HepG2 (cell line): ENCODE data around the gene PCARE. TPM values are rescaled to one million over a fixed set of nuclear protein-coding genes. Genes with fewer than 3 reads are reported as not detected.

ENCODE experiments used
- ATAC-seq: fragments of 200-7000 bp; cut with Tn5 transposase; 3 replicates; pipeline ENCODE4 v1.9.1; 2020; ENCODE audit warnings: mild to moderate bottlenecking, moderate library complexity
- BruUV-seq: library from RNA; stranded (reverse); fragments of 400-500 nt; replicated peaks from 2 replicates; lab custom pipeline; 2021; lab: Mats Ljungman, UMichigan
- CTCF ChIA-PET: fragments of 300-600 bp; formaldehyde crosslinking; extraction: SDS; loops from one replicate; lab custom pipeline; 2021; ENCODE audit warnings: low total read pairs, inconsistent platforms, low intra/inter-chr PET ratio; lab: Yijun Ruan, JAX
- POLR2A ChIA-PET: fragments of 350-600 bp; sonication (Branson Sonifier 250); formaldehyde crosslinking; loops from one replicate; lab custom pipeline; 2020; ENCODE audit warnings: antibody characterized with exemption, inconsistent platforms; lab: Yijun Ruan, JAX
- DNase-seq: peaks from one replicate; pipeline ENCODE4 v3.0.0-alpha.2; 2015; ENCODE audit warnings: low spot score
- FAIRE-seq: peaks from 3 replicates; lab custom pipeline; 2011; peaks lifted over from hg19 to GRCh38; lab: Jason Lieb, UNC
- H2AFZ ChIP-seq: one replicate; pipeline ENCODE4 v1.6.1; 2011; ENCODE audit warnings: low read length, inconsistent platforms
- H3K27ac ChIP-seq: fragments of 300-600 bp; 3 replicates; pipeline ENCODE4 v1.8.0; 2011; ENCODE audit warnings: mixed run types, mild to moderate bottlenecking, mixed read lengths, low read length, inconsistent platforms; ENCODE audit not compliant: insufficient read depth; ENCODE audit errors: extremely low read length
- H3K27me3 ChIP-seq, 2 experiments: fragments of 200-600 bp in 1 of 2; 2 replicates in 1 of 2; 3 replicates in 1 of 2; pipeline versions ENCODE4 v1.6.0 to v1.8.0; 2011; ENCODE audit warnings: low read length in 2 of 2, mild to moderate bottlenecking in 2 of 2, moderate library complexity in 2 of 2, inconsistent platforms in 1 of 2; ENCODE audit not compliant: insufficient read depth in 2 of 2, control insufficient read depth in 1 of 2
- H3K36me3 ChIP-seq, 2 experiments: fragments of 200-600 bp in 1 of 2; replicated peaks in 1 of 2; 2 replicates in 1 of 2; 3 replicates in 1 of 2; pipeline versions ENCODE4 v1.5.1 to v1.8.0; 2011; ENCODE audit warnings: low read length in 2 of 2, inconsistent platforms in 1 of 2; ENCODE audit not compliant: insufficient read depth in 2 of 2, control insufficient read depth in 1 of 2
- H3K4me1 ChIP-seq: 2 replicates; pipeline ENCODE4 v1.5.1; 2012; ENCODE audit warnings: low read length, inconsistent platforms; ENCODE audit not compliant: insufficient read depth
- H3K4me2 ChIP-seq: 2 replicates; pipeline ENCODE4 v1.6.0; 2011; ENCODE audit warnings: low read depth, low read length, inconsistent platforms
- H3K4me3 ChIP-seq, 3 experiments: fragments of 200-600 bp in 1 of 3; sonication (generic), shearing (Covaris generic) in 1 of 3; replicated peaks in 1 of 3; 2 replicates each; pipeline ENCODE4 v1.5.1; 2011 to 2016; ENCODE audit warnings: low read length in 3 of 3, inconsistent platforms in 2 of 3, low read depth in 2 of 3, mild to moderate bottlenecking in 2 of 3, control low read depth in 1 of 3, mixed read lengths in 1 of 3; ENCODE audit not compliant: insufficient read depth in 1 of 3
- H3K79me2 ChIP-seq: one replicate; pipeline ENCODE4 v1.6.1; 2011; ENCODE audit warnings: low read length, inconsistent platforms; ENCODE audit not compliant: insufficient read depth
- H3K9ac ChIP-seq: 2 replicates; pipeline ENCODE4 v1.6.0; 2011; ENCODE audit warnings: mild to moderate bottlenecking, low read depth, low read length, inconsistent platforms; ENCODE audit not compliant: insufficient read depth
- H3K9me3 ChIP-seq: 2 replicates; pipeline ENCODE4 v1.5.1; 2012; ENCODE audit warnings: mild to moderate bottlenecking, low read length
- H4K20me1 ChIP-seq: 2 replicates; pipeline ENCODE4 v1.6.0; 2011; ENCODE audit warnings: inconsistent platforms, mild to moderate bottlenecking, low read length, moderate library complexity; ENCODE audit not compliant: insufficient read depth
- AHDC1 ChIP-seq: sonication (generic); formaldehyde crosslinking; IDR thresholded peaks from 2 replicates; pipeline ENCODE4 v1.5.1; 2020; ENCODE audit warnings: mild to moderate bottlenecking, missing genetic modification reagents, borderline replicate concordance
- ATM ChIP-seq: fragments of 450-650 bp; IDR thresholded peaks from 2 replicates; pipeline ENCODE4 v1.7.1; 2017; ENCODE audit warnings: mild to moderate bottlenecking, borderline replicate concordance
- ETS1 ChIP-seq: sonication (generic); formaldehyde crosslinking; IDR thresholded peaks from 2 replicates; pipeline ENCODE4 v1.4.0; 2020; ENCODE audit warnings: missing genetic modification reagents
- GATAD2A ChIP-seq: IDR thresholded peaks from 2 replicates; pipeline ENCODE4 v1.6.1; 2016
- MTF1 ChIP-seq: sonication (generic); formaldehyde crosslinking; IDR thresholded peaks from 2 replicates; pipeline ENCODE4 v1.5.0; 2020; ENCODE audit warnings: missing genetic modification reagents
- NPAS2 ChIP-seq: sonication (generic); formaldehyde crosslinking; IDR thresholded peaks from 2 replicates; pipeline ENCODE4 v1.8.0; 2022; ENCODE audit warnings: mild to moderate bottlenecking, missing genetic modification reagents, borderline replicate concordance
- TARDBP ChIP-seq: sonication (generic); formaldehyde crosslinking; IDR thresholded peaks from 2 replicates; pipeline ENCODE4 v1.8.0; 2022; ENCODE audit warnings: mild to moderate bottlenecking, missing genetic modification reagents
- TBX2 ChIP-seq: sonication (generic); formaldehyde crosslinking; IDR thresholded peaks from 2 replicates; pipeline ENCODE4 v1.5.0; 2020; ENCODE audit warnings: missing genetic modification reagents, mild to moderate bottlenecking, borderline replicate concordance
- ZBTB21 ChIP-seq: sonication (generic); formaldehyde crosslinking; IDR thresholded peaks from 2 replicates; pipeline ENCODE4 v1.4.0; 2020; ENCODE audit warnings: missing genetic modification reagents
- ZNF253 ChIP-seq: sonication (generic); formaldehyde crosslinking; IDR thresholded peaks from 2 replicates; pipeline ENCODE4 v1.8.0; 2022; ENCODE audit warnings: mild to moderate bottlenecking, missing genetic modification reagents, borderline replicate concordance
- ZNF329 ChIP-seq: sonication (generic); formaldehyde crosslinking; IDR thresholded peaks from 2 replicates; pipeline ENCODE4 v1.9.0; 2021; ENCODE audit warnings: low read depth, mild to moderate bottlenecking, missing genetic modification reagents
- ZNF557 ChIP-seq: sonication (generic); formaldehyde crosslinking; IDR thresholded peaks from 2 replicates; pipeline ENCODE4 v1.4.0; 2020; ENCODE audit warnings: missing genetic modification reagents
- ZNF674 ChIP-seq: sonication (generic); formaldehyde crosslinking; IDR thresholded peaks from 2 replicates; pipeline ENCODE4 v1.5.0; 2020; ENCODE audit warnings: low read depth, mild to moderate bottlenecking, missing genetic modification reagents
- ZNF883 ChIP-seq: sonication (generic); formaldehyde crosslinking; IDR thresholded peaks from 2 replicates; pipeline ENCODE4 v1.5.1; 2020; ENCODE audit warnings: mild to moderate bottlenecking, missing genetic modification reagents; ENCODE audit errors: not compliant biosample characterization
- WGBS: methylation state at CpG from one replicate; pipeline ENCODE4 v1.1.6; 2017; ENCODE audit warnings: low lambda C conversion rate; 5-methylcytosine and 5-hydroxymethylcytosine counted together
- in situ Hi-C: cut with HindIII; loops from 2 replicates; pipeline ENCODE4 v1.10.0; 2017; ENCODE audit warnings: low pct_unique_long_range_greater_than_20kb; ENCODE audit not compliant: extremely low pct_ligation_motif_present
- intact Hi-C: fragments of 100-400 bp; cut with micrococcal nuclease; formaldehyde crosslinking; loops from one replicate; pipeline ENCODE4 v1.10.0; 2022; ENCODE audit not compliant: unreplicated experiment
- polyA plus RNA-seq, 8 experiments: library from polyadenylated mRNA; depleted of rRNA in 3 of 8; stranded (reverse) in 7 of 8; unstranded in 1 of 8; fragments of >200 nt; fragmentation: Illumina TruSeq in 4 of 8; extraction: Trizol in 4 of 8; gene quantifications; 2 replicates each; pipeline versions ENCODE4 v1.2.1 to v1.2.3, GENCODE V29; 2011 to 2016; ENCODE audit warnings: low read depth in 4 of 8, missing spikeins in 1 of 8, mixed read lengths in 1 of 8; ENCODE audit not compliant: insufficient read depth in 1 of 8
- total RNA-seq, 5 experiments: library from RNA; depleted of rRNA; stranded (reverse); fragments of >200 nt; fragmentation: Illumina TruSeq; extraction: Trizol; gene quantifications; 2 replicates each; pipeline ENCODE4 v1.2.3, GENCODE V29; 2016; ENCODE audit warnings: low read depth in 1 of 5

Gene PCARE
- total and polyA plus RNA-seq, 2 of the 13 experiments (the other 11 are each of a cell fraction or from before 2014, with no cell fraction given) = not detected

- FAIRE-seq (no peak), ATAC-seq (no peak), DNase-seq (no peak)
- POLR2A ChIA-PET = no interaction called here
- no peak overlapping the region for H3K4me3 ChIP-seq
- H3K4me1 ChIP-seq = peaks cover 6% of the 10 kb centered on the region
- H3K36me3 ChIP-seq = no peaks in the 10 kb centered on the region
- no peaks in the 10 kb centered on the region for H3K9me3 ChIP-seq
- no TSS peak for BruUV-seq
- H4K20me1 ChIP-seq = no peaks in the 10 kb centered on the region
- intact Hi-C loops (no loop called here), in situ Hi-C loops (no loop called here)
- H3K79me2 ChIP-seq = no peaks in the 10 kb centered on the region
- H3K27ac ChIP-seq = no peak overlapping the region
- peaks cover 2 to 50% of the 10 kb centered on the region in 2 experiments; a peak in 4 of 5 replicates for H3K27me3 ChIP-seq
- CTCF ChIA-PET = no interaction called here
- no peak overlapping the region for H2AFZ ChIP-seq
- no peak overlapping the region for H3K9ac ChIP-seq
- no peak overlapping the region for H3K4me2 ChIP-seq
- under 1% methylated on average over 4 of the region's 4 CpGs for WGBS
- TF ChIP-seq TBX2 (CRISPR knock-in tag) = no peak
- TF ChIP-seq ZNF883 = no peak
- TF ChIP-seq NPAS2 = no peak
- TF ChIP-seq ETS1 (CRISPR knock-in tag) = no peak
- no peak for TF ChIP-seq ZNF674 (CRISPR knock-in tag)
- no peak for TF ChIP-seq TARDBP
- TF ChIP-seq ZNF329 (CRISPR knock-in tag) = no peak
- no peak for TF ChIP-seq GATAD2A (CRISPR knock-in tag)
- no peak for TF ChIP-seq MTF1 (CRISPR knock-in tag)
- TF ChIP-seq AHDC1 (CRISPR knock-in tag) = no peak
- TF ChIP-seq ZNF557 = no peak
- no peak for TF ChIP-seq ATM
- TF ChIP-seq ZBTB21 (CRISPR knock-in tag) = no peak
- TF ChIP-seq ZNF253 (CRISPR knock-in tag) = no peak
Measured at GRCh38 chr2:29039718-29040480, 34.4 kb downstream of the PCARE start.
